Parathyroid adenoma (tissue), 2 donors: Measurements from ENCODE around the gene ZC3H15.

ENCODE experiments used
- H2AFZ ChIP-seq: fragments of 300-600 bp; sonication (generic); one replicate; pipeline ENCODE4 v1.7.0; 2017; ENCODE audit warnings: antibody characterized with exemption, mild to moderate bottlenecking
- H3K27ac ChIP-seq: fragments of 300-600 bp; sonication (generic); one replicate; pipeline ENCODE4 v1.7.0; 2017
- H3K27me3 ChIP-seq: fragments of 300-600 bp; sonication (generic); one replicate; pipeline ENCODE4 v1.7.0; 2017; ENCODE audit warnings: low read length; ENCODE audit not compliant: control insufficient read depth, insufficient read depth
- H3K36me3 ChIP-seq: fragments of 300-600 bp; sonication (generic); one replicate; pipeline ENCODE4 v1.7.0; 2017; ENCODE audit warnings: low read length; ENCODE audit not compliant: control insufficient read depth, insufficient read depth
- H3K4me1 ChIP-seq: fragments of 300-600 bp; sonication (generic); one replicate; pipeline ENCODE4 v1.7.0; 2017; ENCODE audit warnings: control low read depth
- H3K4me2 ChIP-seq: fragments of 300-600 bp; sonication (generic); one replicate; pipeline ENCODE4 v1.7.0; 2017; ENCODE audit warnings: low read length
- H3K4me3 ChIP-seq: fragments of 300-600 bp; sonication (generic); one replicate; pipeline ENCODE4 v1.7.0; 2017; ENCODE audit warnings: low read depth, low read length
- H3K79me2 ChIP-seq: fragments of 300-600 bp; sonication (generic); one replicate; pipeline ENCODE4 v1.7.0; 2017; ENCODE audit warnings: control low read depth
- H3K9ac ChIP-seq: fragments of 300-600 bp; sonication (generic); one replicate; pipeline ENCODE4 v1.7.0; 2017; ENCODE audit warnings: mild to moderate bottlenecking
- H3K9me3 ChIP-seq: fragments of 300-600 bp; sonication (generic); one replicate; pipeline ENCODE4 v1.7.0; 2017; ENCODE audit warnings: low read length; ENCODE audit not compliant: control insufficient read depth
- CTCF ChIP-seq: fragments of 300-600 bp; sonication (generic); IDR thresholded peaks from one replicate; pipeline ENCODE4 v1.7.0; 2017; ENCODE audit warnings: antibody characterized with exemption, mild to moderate bottlenecking
- donor health status: primary hyperparathyroidism.

Gene ZC3H15

GRCh38 chr2:186443851-186444250 is 42.2 kb upstream of the ZC3H15 start:
- H3K9ac ChIP-seq, result no peak overlapping the region
- H3K36me3 ChIP-seq, result no peaks in the 10 kb centered on the region

GRCh38 chr2:186445506-186445905 is 40.6 kb upstream of the ZC3H15 start:
- Histone ChIP-seq H3K27ac (no peak overlapping the region), H3K4me3 (no peak overlapping the region), H3K79me2 (peaks cover 2% of the 10 kb centered on the region), H2AFZ (no peak overlapping the region), H3K4me2 (no peak overlapping the region), H3K27me3 (no peaks in the 10 kb centered on the region), H3K36me3 (no peaks in the 10 kb centered on the region), H3K4me1 (peaks cover 2% of the 10 kb centered on the region), H3K9me3 (no peaks in the 10 kb centered on the region), H3K9ac (no peak overlapping the region)
- TF ChIP-seq CTCF, result no peak

More at GRCh38 chr2:186443851-186444250, 42.2 kb upstream of the ZC3H15 start:
- Histone ChIP-seq H2AFZ (no peak overlapping the region), H3K9me3 (no peaks in the 10 kb centered on the region), H3K27me3 (no peaks in the 10 kb centered on the region), H3K4me3 (no peak overlapping the region), H3K4me2 (no peak overlapping the region), H3K4me1 (peaks cover 5% of the 10 kb centered on the region), H3K27ac (no peak overlapping the region), H3K79me2 (peaks cover 2% of the 10 kb centered on the region)
- TF ChIP-seq CTCF, result no peak

GRCh38 chr2:186455613-186456012 is 30.4 kb upstream of the ZC3H15 start:
- H3K9me3 ChIP-seq, result no peaks in the 10 kb centered on the region
- no peak overlapping the region for H3K27ac ChIP-seq
- H3K4me2 ChIP-seq, result no peak overlapping the region
- H3K27me3 ChIP-seq, result no peaks in the 10 kb centered on the region
- TF ChIP-seq CTCF, result no peak
- no peak overlapping the region for H3K4me3 ChIP-seq
- H3K79me2 ChIP-seq, result no peaks in the 10 kb centered on the region
- no peak overlapping the region for H3K9ac ChIP-seq
- no peaks in the 10 kb centered on the region for H3K36me3 ChIP-seq
- no peaks in the 10 kb centered on the region for H3K4me1 ChIP-seq
- H2AFZ ChIP-seq, result no peak overlapping the region

- H2AFZ ChIP-seq, result no peak overlapping the region
- H3K9ac ChIP-seq, result no peak overlapping the region
- H3K9me3 ChIP-seq, result no peaks in the 10 kb centered on the region
- H3K27ac ChIP-seq, result no peak overlapping the region
- no peaks in the 10 kb centered on the region for H3K79me2 ChIP-seq
- H3K4me1 ChIP-seq, result no peaks in the 10 kb centered on the region
- H3K27me3 ChIP-seq, result no peaks in the 10 kb centered on the region
- TF ChIP-seq CTCF, result no peak
- no peak overlapping the region for H3K4me2 ChIP-seq
- H3K4me3 ChIP-seq, result no peak overlapping the region
- no peaks in the 10 kb centered on the region for H3K36me3 ChIP-seq
These were observed 29.1 kb upstream of the ZC3H15 start for GRCh38 chr2:186456941-186457340.

- Histone ChIP-seq H3K4me1 (no peaks in the 10 kb centered on the region), H3K9ac (no peak overlapping the region), H3K9me3 (no peaks in the 10 kb centered on the region), H2AFZ (no peak overlapping the region), H3K36me3 (no peaks in the 10 kb centered on the region), H3K27ac (no peak overlapping the region), H3K27me3 (no peaks in the 10 kb centered on the region), H3K4me2 (no peak overlapping the region), H3K79me2 (no peaks in the 10 kb centered on the region), H3K4me3 (no peak overlapping the region)
- no peak for TF ChIP-seq CTCF
These were observed 28.2 kb upstream of the ZC3H15 start for GRCh38 chr2:186457908-186458307.
